IMR-90 (cell line): Measurements from ENCODE around the gene CFAP299. TPM values are rescaled to one million over a fixed set of nuclear protein-coding genes. Genes with fewer than 3 reads are reported as not detected.

Source experiments
- ATAC-seq: fragments of 200-7000 bp; cut with Tn5 transposase; 2 replicates; pipeline ENCODE4 v1.9.1; 2020; ENCODE audit warnings: low read depth, mild to moderate bottlenecking, moderate library complexity
- BruUV-seq: library from RNA; stranded (reverse); fragments of 400-500 nt; replicated peaks from 2 replicates; lab custom pipeline; 2021; lab: Mats Ljungman, UMichigan
- CTCF ChIA-PET: fragments of 300-600 bp; formaldehyde crosslinking; extraction: SDS; loops from one replicate; lab custom pipeline; 2021; ENCODE audit warnings: antibody characterized with exemption; lab: Yijun Ruan, JAX
- POLR2A ChIA-PET: fragments of 300-600 bp; sonication (Branson Sonifier 250); formaldehyde crosslinking; loops from one replicate; lab custom pipeline; 2022; ENCODE audit warnings: antibody characterized with exemption; ENCODE audit not compliant: unreplicated experiment; lab: Charles Lee
- DNase-seq: peaks from one replicate; pipeline ENCODE4 v3.0.0; 2013
- H2AFZ ChIP-seq: replicated peaks from 2 replicates; pipeline ENCODE3; 2013; ENCODE audit warnings: low read length, mild to moderate bottlenecking; ENCODE audit not compliant: poor library complexity
- H2AK5ac ChIP-seq: 2 replicates; pipeline ENCODE4 v1.6.1; 2013; ENCODE audit warnings: low read depth, low read length, inconsistent platforms
- H2AK9ac ChIP-seq: replicated peaks from 2 replicates; pipeline ENCODE3; 2013; ENCODE audit warnings: mild to moderate bottlenecking, low read depth, low read length, moderate library complexity; ENCODE audit not compliant: poor library complexity
- H2BK120ac ChIP-seq: 2 replicates; pipeline ENCODE4 v1.6.1; 2013; ENCODE audit warnings: low read depth, low read length, inconsistent platforms
- H2BK15ac ChIP-seq: 3 replicates; pipeline ENCODE4 v1.6.1; 2013; ENCODE audit warnings: low read depth, low read length, inconsistent platforms
- H2BK20ac ChIP-seq: 2 replicates; pipeline ENCODE4 v1.6.1; 2013; ENCODE audit warnings: low read depth, mild to moderate bottlenecking, inconsistent platforms, low read length, moderate library complexity
- H2BK5ac ChIP-seq: 2 replicates; pipeline ENCODE4 v1.6.1; 2013; ENCODE audit warnings: mild to moderate bottlenecking, low read depth, low read length, inconsistent platforms; ENCODE audit not compliant: poor library complexity, severe bottlenecking
- H3K14ac ChIP-seq: replicated peaks from 2 replicates; pipeline ENCODE4 v1.6.1; 2013; ENCODE audit warnings: low read depth, low read length, inconsistent platforms
- H3K18ac ChIP-seq: 2 replicates; pipeline ENCODE4 v1.6.1; 2013; ENCODE audit warnings: low read depth, low read length, control low read depth
- H3K23ac ChIP-seq: 2 replicates; pipeline ENCODE4 v1.6.1; 2013; ENCODE audit warnings: low read depth, low read length, inconsistent platforms
- H3K27ac ChIP-seq: 2 replicates; pipeline ENCODE4 v1.5.1; 2013; ENCODE audit warnings: mild to moderate bottlenecking, control low read depth, low read length; ENCODE audit not compliant: insufficient read depth
- H3K27me3 ChIP-seq: 2 replicates; pipeline ENCODE4 v1.6.1; 2013; ENCODE audit warnings: low read length; ENCODE audit not compliant: control insufficient read depth, insufficient read depth
- H3K36me3 ChIP-seq: 2 replicates; pipeline ENCODE4 v1.6.1; 2013; ENCODE audit warnings: low read length, mixed read lengths; ENCODE audit not compliant: control insufficient read depth, insufficient read depth
- H3K4ac ChIP-seq: 2 replicates; pipeline ENCODE4 v1.6.1; 2013; ENCODE audit warnings: low read depth, low read length, inconsistent platforms
- H3K4me1 ChIP-seq: 2 replicates; pipeline ENCODE4 v1.6.1; 2013; ENCODE audit warnings: low read length, mixed read lengths; ENCODE audit not compliant: control insufficient read depth, insufficient read depth
- H3K4me2 ChIP-seq: 2 replicates; pipeline ENCODE4 v1.6.1; 2013; ENCODE audit warnings: low read depth, mild to moderate bottlenecking, control low read depth, low read length, moderate library complexity
- H3K4me3 ChIP-seq: 2 replicates; pipeline ENCODE4 v1.5.1; 2013; ENCODE audit warnings: low read depth, mild to moderate bottlenecking, control low read depth, low read length, moderate library complexity; ENCODE audit not compliant: insufficient read depth
- H3K56ac ChIP-seq: 2 replicates; pipeline ENCODE4 v1.6.1; 2013; ENCODE audit warnings: low read length, inconsistent platforms; ENCODE audit not compliant: insufficient read depth; ENCODE audit errors: extremely low read depth
- H3K79me1 ChIP-seq, 2 experiments: 2 replicates each; pipeline ENCODE4 v1.6.1; 2013; ENCODE audit warnings: low read length in 2 of 2, inconsistent platforms in 1 of 2, low read depth in 1 of 2
- H3K9ac ChIP-seq: 2 replicates; pipeline ENCODE4 v1.6.1; 2013; ENCODE audit warnings: low read depth, low read length, control low read depth
- H3K9me1 ChIP-seq: 2 replicates; pipeline ENCODE4 v1.6.1; 2013; ENCODE audit warnings: low read length, inconsistent platforms; ENCODE audit not compliant: insufficient read depth
- H3K9me3 ChIP-seq: 2 replicates; pipeline ENCODE4 v1.6.1; 2013; ENCODE audit warnings: low read length; ENCODE audit not compliant: control insufficient read depth, insufficient read depth
- H4K20me1 ChIP-seq: 2 replicates; pipeline ENCODE4 v1.6.1; 2013; ENCODE audit warnings: low read length, inconsistent platforms; ENCODE audit not compliant: insufficient read depth
- H4K5ac ChIP-seq: 2 replicates; pipeline ENCODE4 v1.6.1; 2013; ENCODE audit warnings: mild to moderate bottlenecking, low read depth, low read length, control low read depth
- H4K8ac ChIP-seq, 2 experiments: 2 replicates each; pipeline ENCODE4 v1.6.1; 2013; ENCODE audit warnings: low read depth in 2 of 2, low read length in 2 of 2, control low read depth in 1 of 2, inconsistent platforms in 1 of 2
- H4K91ac ChIP-seq: 2 replicates; pipeline ENCODE4 v1.6.1; 2013; ENCODE audit warnings: low read depth, low read length, inconsistent platforms; ENCODE audit not compliant: insufficient read depth
- BHLHE40 ChIP-seq: fragments of 150-350 bp; IDR thresholded peaks from 2 replicates; pipeline ENCODE4 v1.6.1; 2016; ENCODE audit warnings: mild to moderate bottlenecking, low read depth, low read length
- CEBPB ChIP-seq: IDR thresholded peaks from 2 replicates; pipeline ENCODE4 v1.6.1; 2012; ENCODE audit warnings: low read depth, low read length, improper control_type of control experiment
- CHD1 ChIP-seq: IDR thresholded peaks from 2 replicates; pipeline ENCODE4 v1.6.1; 2012; ENCODE audit warnings: low read depth, low read length, improper control_type of control experiment
- CTCF ChIP-seq: conservative IDR thresholded peaks from 2 replicates; pipeline ENCODE4 v1.5.1; 2012; ENCODE audit warnings: mild to moderate bottlenecking, low read depth, low read length, improper control_type of control experiment
- FOS ChIP-seq: fragments of 150-350 bp; IDR thresholded peaks from 2 replicates; pipeline ENCODE4 v1.6.1; 2016; ENCODE audit warnings: low read depth, low read length
- MAFK ChIP-seq: IDR thresholded peaks from 2 replicates; pipeline ENCODE4 v1.6.1; 2012; ENCODE audit warnings: low read depth, low read length, improper control_type of control experiment
- MAZ ChIP-seq: IDR thresholded peaks from 2 replicates; pipeline ENCODE4 v1.6.1; 2012; ENCODE audit warnings: low read depth, mild to moderate bottlenecking, low read length, improper control_type of control experiment, moderate library complexity, borderline replicate concordance
- MXI1 ChIP-seq: IDR thresholded peaks from 2 replicates; pipeline ENCODE4 v1.6.1; 2012; ENCODE audit warnings: low read depth, mild to moderate bottlenecking, low read length, moderate library complexity, borderline replicate concordance
- NFE2L2 ChIP-seq: fragments of 150-350 bp; IDR thresholded peaks from 2 replicates; pipeline ENCODE4 v1.6.1; 2016; ENCODE audit warnings: low read depth, mild to moderate bottlenecking, low read length
- POLR2A ChIP-seq: IDR thresholded peaks from 2 replicates; pipeline ENCODE4 v1.6.1; 2012; ENCODE audit warnings: mild to moderate bottlenecking, low read depth, low read length
- RAD21 ChIP-seq: IDR thresholded peaks from 2 replicates; pipeline ENCODE4 v1.6.1; 2012; ENCODE audit warnings: low read length, improper control_type of control experiment
- RCOR1 ChIP-seq: IDR thresholded peaks from 2 replicates; pipeline ENCODE4 v1.6.1; 2012; ENCODE audit warnings: mild to moderate bottlenecking, low read length, improper control_type of control experiment; ENCODE audit not compliant: insufficient replicate concordance
- RFX5 ChIP-seq: IDR thresholded peaks from 2 replicates; pipeline ENCODE4 v1.8.0; 2012; ENCODE audit warnings: low read depth, mild to moderate bottlenecking, low read length, moderate library complexity
- SMC3 ChIP-seq: fragments of 150-350 bp; IDR thresholded peaks from 2 replicates; pipeline ENCODE4 v1.6.1; 2016; ENCODE audit warnings: low read depth, mild to moderate bottlenecking, antibody characterized with exemption, low read length, moderate library complexity
- WGBS, 2 experiments: methylation state at CpG; one replicate each; pipeline versions ENCODE4 v1.1.5 to v1.1.7; 2013; ENCODE audit warnings: missing lambda C conversion rate in 2 of 2; ENCODE audit not compliant: insufficient read length in 1 of 2; ENCODE audit errors: extremely low coverage in 2 of 2; 5-methylcytosine and 5-hydroxymethylcytosine counted together
- dilution Hi-C: fragments of 300-500 bp; cut with HindIII; formaldehyde crosslinking; loops from one replicate; pipeline ENCODE4 v1.14.3; 2018; ENCODE audit warnings: low sequenced_read_pairs; ENCODE audit not compliant: unreplicated experiment
- in situ Hi-C: fragments of 300-500 bp; cut with MboI; formaldehyde crosslinking; loops from 3 replicates; pipeline ENCODE4 v1.14.3; 2019; ENCODE audit warnings: low sequenced_read_pairs, inconsistent platforms, mixed read lengths
- intact Hi-C: fragments of 100-400 bp; cut with micrococcal nuclease; formaldehyde crosslinking; loops from 2 replicates; pipeline ENCODE4 v1.10.0; 2022
- polyA plus RNA-seq, 3 experiments: library from polyadenylated mRNA; depleted of rRNA; stranded (reverse); fragments of >200 nt; gene quantifications; 2 replicates each; pipeline ENCODE4 v1.2.3, GENCODE V29; 2012; ENCODE audit warnings: low replicate concordance in 1 of 3
- total RNA-seq: library from RNA; depleted of rRNA; stranded (reverse); fragments of >200 nt; gene quantifications from 2 replicates; pipeline ENCODE4 v1.2.3, GENCODE V29; 2012
- TF ChIP-seq, protein P1 (sequence below): fragments of 150-350 bp; IDR thresholded peaks from 2 replicates; pipeline ENCODE4 v1.6.1; 2017; ENCODE audit warnings: mild to moderate bottlenecking, antibody characterized with exemption, low read length, low read depth
- TF ChIP-seq, protein P2 (sequence below): fragments of 150-350 bp; IDR thresholded peaks from 2 replicates; pipeline ENCODE4 v1.6.1; 2016; ENCODE audit warnings: low read depth, mild to moderate bottlenecking, low read length, moderate library complexity, borderline replicate concordance

The CFAP299 gene
- total and polyA plus RNA-seq, 2 of the 4 experiments (the other 2 are of a cell fraction) = 1.0 to 1.1 TPM

- Histone ChIP-seq H2AK5ac (no peak overlapping the region), H3K9ac (no peak overlapping the region), H2BK15ac (no peak overlapping the region), H2BK20ac (no peak overlapping the region), H3K4me1 (no peaks in the 10 kb centered on the region), H3K4me2 (no peak overlapping the region), H2BK120ac (no peak overlapping the region), H3K9me1 (no peaks in the 10 kb centered on the region), H3K23ac (no peak overlapping the region), H4K91ac (no peak overlapping the region), H2BK5ac (no peak overlapping the region), H3K36me3 (no peaks in the 10 kb centered on the region), H3K4me3 (no peak overlapping the region), H4K5ac (no peak overlapping the region), H3K56ac (no peak overlapping the region), H3K79me1 (no peaks in the 10 kb centered on the region), H3K14ac (no peak overlapping the region), H4K20me1 (no peaks in the 10 kb centered on the region), H4K8ac (no peak overlapping the region), H2AFZ (no peak overlapping the region), H2AK9ac (no peak overlapping the region), H3K27ac (no peak overlapping the region), H3K18ac (no peak overlapping the region), H3K4ac (no peak overlapping the region), H3K27me3 (no peaks in the 10 kb centered on the region), H3K9me3 (no peaks in the 10 kb centered on the region)
- intact Hi-C loops = no loop called here
- dilution Hi-C loops = no loop called here
- ATAC-seq (no peak), DNase-seq (peak; percentile 42)
- POLR2A ChIA-PET = no interaction called here
- no peak for TF ChIP-seq POLR2A
- TF ChIP-seq RAD21 = no peak
- no peak for TF ChIP-seq FOS
- TF ChIP-seq, protein P1, sequence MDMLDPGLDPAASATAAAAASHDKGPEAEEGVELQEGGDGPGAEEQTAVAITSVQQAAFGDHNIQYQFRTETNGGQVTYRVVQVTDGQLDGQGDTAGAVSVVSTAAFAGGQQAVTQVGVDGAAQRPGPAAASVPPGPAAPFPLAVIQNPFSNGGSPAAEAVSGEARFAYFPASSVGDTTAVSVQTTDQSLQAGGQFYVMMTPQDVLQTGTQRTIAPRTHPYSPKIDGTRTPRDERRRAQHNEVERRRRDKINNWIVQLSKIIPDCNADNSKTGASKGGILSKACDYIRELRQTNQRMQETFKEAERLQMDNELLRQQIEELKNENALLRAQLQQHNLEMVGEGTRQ = no peak
- TF ChIP-seq RCOR1 = no peak
- TF ChIP-seq MAZ = no peak
- TF ChIP-seq MAFK = no peak
- TF ChIP-seq CHD1 = no peak
- no peak for TF ChIP-seq BHLHE40
- TF ChIP-seq, protein P2, sequence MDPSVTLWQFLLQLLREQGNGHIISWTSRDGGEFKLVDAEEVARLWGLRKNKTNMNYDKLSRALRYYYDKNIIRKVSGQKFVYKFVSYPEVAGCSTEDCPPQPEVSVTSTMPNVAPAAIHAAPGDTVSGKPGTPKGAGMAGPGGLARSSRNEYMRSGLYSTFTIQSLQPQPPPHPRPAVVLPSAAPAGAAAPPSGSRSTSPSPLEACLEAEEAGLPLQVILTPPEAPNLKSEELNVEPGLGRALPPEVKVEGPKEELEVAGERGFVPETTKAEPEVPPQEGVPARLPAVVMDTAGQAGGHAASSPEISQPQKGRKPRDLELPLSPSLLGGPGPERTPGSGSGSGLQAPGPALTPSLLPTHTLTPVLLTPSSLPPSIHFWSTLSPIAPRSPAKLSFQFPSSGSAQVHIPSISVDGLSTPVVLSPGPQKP = no peak
- TF ChIP-seq CTCF = no peak
- TF ChIP-seq RFX5 = no peak
- TF ChIP-seq NFE2L2 = no peak
- TF ChIP-seq MXI1 = no peak
- no peak for TF ChIP-seq CEBPB
- TF ChIP-seq SMC3 = no peak
- CTCF ChIA-PET = no interaction called here
- in situ Hi-C loops = no loop called here
- no CpG with 5 or more reads among the region's 1 CpG for WGBS, 2 experiments
- no TSS peak for BruUV-seq
These were observed 396.5 kb downstream of the CFAP299 start for GRCh38 chr4:80732010-80732409.
